GM21515 (cell line): ENCODE measurements around the gene IL34.

Source experiments
- ATAC-seq: cut with Tn5 transposase; IDR thresholded peaks from one replicate; pipeline ENCODE4 v1.9.1; 2021; ENCODE audit not compliant: unreplicated experiment

The IL34 gene

DNA sequence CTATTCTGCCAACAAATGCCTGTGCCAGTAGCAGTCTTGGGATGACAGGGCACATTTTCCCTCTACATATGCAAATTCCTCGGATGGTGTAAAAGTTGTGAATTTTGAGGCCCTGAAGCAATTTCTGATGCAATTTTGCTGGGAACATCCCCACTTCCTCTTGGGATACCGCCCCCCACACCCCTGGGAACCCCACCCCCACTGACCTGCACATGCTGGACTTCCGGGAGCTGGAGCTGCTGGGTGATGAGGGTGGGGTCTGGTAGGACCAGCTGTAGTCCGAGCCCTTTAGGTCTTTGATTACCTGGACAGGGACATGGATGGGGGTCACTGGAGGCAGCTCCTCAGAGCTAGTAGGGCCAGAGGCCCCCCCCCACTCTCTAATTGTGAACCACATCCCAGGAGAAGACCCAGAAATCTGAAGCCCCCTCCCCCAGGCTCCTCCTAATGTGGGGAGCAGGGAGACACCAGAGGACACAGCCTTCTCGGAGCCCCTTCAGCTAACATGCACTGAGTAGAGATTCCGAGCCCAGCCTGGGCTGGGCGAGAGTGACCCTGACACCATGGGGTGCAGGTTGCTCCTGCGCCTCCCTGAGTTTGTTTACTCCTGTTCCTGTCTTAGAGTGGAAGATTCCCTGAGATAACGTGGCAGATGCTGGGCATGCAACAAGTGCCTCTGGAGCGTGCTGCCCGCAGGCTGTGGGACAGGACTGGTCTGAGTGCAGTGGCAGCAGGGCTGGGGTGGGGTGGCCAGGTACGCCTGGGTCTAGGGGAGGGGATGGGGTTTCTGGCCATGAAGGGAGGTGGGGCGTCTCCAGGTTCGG is 30.5 kb downstream of the IL34 start:
- no peak for ATAC-seq

DNA sequence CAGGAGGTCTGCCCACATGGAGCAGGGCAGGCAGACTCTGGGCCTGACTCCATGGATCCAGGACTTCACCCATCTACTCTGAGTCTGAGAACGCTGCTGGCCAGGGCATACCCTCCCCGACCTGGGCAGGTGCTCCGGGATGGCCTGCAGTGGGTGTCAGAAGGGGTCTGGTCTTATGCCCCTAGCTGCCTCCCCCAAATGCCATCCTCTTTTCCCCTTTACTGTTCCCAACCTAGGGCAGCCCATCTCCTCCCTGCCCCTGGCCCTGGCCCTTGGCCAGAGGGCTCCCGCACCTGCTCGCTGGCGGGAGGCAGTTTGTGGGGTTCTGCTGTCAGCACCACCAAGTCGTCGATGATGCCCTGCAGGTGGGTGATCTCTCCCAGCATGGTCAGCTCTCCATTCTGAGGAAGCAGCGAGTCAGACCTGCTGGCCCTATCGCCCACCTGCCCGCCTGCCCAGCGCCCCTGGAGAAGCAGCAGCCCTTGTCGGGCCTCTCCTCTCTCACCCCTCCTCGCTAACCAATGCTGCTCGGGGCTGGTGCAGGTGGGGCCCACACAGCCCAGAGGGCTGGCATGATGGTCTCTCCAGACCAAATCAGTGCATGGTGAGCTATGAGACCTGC is 31.3 kb downstream of the IL34 start:
- no peak for ATAC-seq

DNA sequence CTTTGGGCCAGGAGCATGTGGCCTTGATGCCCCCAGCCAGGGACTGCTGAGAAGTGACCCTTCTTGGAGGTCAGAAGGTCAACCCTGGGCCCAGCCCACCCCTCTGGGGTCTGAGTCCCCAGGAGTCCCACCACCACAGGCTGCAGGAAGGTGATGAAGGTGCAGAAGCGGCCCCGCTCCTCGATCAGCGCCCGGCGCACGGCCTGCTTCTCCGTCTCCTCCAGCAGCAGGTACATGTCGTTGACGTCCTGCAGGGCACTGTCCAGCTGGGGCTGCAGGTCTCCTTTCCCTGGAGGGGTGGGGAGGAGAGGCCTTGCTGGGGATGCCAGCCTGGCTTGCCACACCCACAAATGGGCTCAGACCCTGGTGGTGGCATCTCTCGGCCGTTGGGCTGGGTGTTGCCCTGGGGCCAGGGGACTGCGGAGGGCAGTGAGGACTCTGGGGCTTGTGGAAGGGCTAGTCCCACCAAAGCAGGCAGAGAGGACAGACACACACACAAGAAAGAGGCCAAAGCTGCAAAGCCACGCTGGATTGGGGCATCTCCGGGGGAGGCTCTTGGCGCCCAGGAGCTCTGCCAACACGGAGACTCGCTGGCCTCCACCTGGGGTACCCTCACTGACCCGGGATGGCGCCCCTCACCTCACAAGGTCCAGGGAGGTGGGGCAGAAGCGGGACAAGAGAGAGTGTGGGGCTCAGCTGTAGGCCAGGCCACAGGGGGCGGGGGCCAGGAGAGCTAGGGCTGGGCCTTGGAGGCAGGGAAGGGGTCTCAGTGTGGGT is 31.9 kb downstream of the IL34 start:
- no peak for ATAC-seq

DNA sequence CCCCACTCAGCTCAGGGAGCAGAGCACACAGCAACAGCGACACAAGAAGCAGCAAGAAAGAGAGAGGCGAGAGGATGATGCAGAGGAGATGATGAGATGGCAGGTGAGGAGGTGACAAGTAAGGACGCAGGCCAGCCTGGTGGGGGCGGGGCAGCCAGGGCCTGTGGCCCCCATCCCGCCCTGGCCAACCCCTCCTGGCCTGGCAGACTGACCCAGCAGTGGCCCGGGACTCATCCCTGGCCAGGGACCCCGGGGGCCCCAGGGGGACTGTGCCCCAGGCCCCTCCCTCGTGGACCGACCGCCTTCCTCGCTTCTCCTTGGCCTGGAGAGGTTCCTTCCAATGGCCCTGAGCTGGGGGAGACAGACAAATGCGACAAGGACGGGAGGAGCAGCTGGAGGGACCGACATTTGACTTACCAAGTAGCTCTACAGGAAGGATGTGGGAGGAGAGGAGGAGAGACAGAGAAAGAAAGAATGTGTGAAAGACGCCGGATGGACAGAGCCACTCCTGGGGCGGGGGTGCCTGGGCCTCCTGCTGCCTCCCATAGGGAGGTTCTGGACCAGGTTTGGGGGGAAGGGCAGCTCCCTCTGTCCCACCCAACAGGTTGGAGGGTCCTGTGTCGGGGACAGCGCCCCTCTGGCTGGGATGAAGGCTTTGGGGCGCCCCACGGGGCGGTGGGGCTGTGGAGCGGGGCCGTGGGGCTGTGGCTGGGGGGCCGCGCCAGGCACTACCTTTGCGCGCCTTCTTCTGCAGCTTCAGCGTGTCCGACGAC is 32.7 kb downstream of the IL34 start:
- no peak for ATAC-seq

DNA sequence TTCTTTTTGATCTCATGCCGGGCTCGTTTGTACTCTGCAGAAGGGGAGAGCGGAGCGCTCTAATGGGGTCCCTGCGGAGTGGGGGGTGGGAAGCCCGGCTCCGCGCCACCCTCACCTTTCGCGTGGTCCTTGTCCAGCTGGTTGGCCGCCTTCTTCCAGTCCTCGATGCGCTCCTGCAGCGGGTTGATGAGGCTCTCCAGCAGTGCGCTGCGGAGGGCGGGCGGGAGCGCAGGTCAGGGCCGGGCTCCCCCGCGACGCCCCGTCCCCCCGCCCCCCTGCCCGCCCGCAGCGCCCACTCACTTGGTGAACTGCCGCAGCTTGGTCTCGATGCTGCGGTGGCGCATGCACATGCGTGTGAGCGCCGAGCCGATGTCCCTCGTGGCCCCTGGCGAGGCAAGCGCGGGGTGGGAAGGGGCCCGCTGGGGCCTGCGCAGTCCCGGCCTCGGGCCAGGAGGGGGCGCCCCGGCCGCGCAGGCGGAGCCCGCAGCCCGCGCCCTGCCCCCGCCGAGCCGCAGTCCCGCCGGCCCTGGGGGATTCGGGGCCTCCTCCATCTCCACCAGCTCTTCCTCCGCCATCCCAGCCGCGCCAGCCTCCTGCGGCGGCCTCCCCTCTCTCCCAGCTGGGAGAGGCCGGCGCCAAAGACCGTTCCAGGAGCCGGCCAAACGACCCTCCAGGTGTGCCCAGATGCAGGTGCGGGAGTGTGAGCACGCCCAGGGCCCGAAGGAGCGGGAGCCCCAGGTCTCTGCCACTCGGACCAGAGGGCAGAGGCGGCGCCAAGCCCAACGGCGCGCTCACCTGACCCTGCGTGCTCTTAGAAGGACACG is 33.5 kb downstream of the IL34 start:
- no peak for ATAC-seq

DNA sequence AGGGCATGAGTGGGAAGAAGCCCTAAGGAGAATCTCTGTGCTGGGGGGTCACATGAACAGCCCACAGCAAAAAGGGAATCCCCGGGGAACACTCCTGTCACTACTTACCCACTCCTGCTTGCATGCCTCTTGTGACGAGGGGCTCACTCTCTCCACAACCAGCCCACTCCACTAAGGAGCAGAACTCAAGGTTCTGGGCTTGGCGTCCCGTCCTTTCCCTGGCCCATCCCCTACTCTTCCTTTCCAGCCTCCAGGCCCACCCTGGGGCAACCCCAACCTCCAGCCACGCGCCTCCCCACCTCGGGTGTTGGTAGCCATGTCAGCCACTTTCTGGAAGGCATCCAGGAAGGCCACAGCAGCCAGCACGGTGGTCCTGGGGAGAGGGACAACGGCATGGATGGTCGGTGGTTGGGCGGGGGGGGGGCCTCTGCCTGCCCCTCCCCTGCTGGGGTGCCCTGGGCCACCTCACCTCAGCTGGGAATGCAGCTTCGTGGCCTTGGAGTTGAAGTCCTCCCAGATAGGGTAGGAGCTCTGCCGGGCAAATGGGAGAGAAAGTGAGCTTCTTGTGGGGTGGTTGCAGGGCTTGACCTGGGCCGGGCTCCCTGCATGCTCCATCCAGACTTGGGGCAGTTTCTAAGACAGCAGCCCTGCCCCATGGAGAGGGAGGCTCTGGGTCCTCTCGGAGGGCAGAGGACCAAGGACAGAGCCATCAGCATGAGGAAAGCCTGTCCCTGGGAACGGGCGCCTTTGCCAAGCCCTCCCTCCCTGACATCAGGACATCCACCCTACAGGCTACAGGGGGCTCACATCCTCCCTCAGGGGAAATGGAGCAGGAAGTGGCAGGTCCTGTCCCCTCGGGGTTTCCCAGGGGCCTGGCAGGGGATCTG is 34.4 kb downstream of the IL34 start:
- ATAC-seq = no peak

DNA sequence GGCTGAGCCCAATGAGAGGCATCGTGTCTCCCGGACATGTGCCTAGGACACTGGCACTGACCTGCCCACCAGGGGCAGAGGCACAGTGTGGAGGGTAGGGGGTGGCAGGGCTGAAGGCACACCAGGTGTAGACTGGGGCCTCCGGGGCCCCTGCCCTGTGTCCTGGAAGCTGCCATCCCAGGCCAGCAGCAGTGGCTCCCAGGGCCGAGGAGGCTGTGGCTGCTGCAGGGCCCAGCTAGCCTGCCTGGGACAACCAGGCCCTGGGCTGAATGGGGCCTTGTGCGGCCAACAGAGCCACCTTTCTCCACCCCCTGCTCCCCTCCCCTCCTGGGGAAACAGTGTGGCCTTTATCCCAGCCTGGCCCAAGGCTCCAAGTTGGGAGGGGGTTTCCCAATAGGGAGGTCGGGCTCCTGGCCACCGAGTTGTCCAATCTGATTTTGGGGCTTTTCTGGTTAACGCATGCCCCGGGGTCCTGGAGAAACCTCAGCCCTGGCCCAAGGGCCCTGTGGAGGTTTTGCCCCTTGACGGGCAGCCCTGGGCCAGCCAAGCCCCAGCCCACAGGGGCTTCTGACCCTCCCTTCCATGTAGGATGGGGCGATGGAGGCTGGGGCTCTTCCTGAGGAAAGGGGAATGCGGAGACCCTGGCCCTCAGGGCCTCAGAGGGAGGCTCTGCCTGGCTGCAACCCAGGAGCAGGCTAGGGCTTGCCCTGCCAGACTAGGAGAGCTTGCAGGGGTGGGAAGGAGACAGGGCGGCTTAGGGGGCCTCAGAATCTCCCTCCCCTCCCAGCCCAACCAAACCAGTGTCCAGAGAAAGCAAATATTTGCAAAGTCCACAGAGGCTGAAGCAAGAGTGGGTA is 35.3 kb downstream of the IL34 start:
- no peak for ATAC-seq

DNA sequence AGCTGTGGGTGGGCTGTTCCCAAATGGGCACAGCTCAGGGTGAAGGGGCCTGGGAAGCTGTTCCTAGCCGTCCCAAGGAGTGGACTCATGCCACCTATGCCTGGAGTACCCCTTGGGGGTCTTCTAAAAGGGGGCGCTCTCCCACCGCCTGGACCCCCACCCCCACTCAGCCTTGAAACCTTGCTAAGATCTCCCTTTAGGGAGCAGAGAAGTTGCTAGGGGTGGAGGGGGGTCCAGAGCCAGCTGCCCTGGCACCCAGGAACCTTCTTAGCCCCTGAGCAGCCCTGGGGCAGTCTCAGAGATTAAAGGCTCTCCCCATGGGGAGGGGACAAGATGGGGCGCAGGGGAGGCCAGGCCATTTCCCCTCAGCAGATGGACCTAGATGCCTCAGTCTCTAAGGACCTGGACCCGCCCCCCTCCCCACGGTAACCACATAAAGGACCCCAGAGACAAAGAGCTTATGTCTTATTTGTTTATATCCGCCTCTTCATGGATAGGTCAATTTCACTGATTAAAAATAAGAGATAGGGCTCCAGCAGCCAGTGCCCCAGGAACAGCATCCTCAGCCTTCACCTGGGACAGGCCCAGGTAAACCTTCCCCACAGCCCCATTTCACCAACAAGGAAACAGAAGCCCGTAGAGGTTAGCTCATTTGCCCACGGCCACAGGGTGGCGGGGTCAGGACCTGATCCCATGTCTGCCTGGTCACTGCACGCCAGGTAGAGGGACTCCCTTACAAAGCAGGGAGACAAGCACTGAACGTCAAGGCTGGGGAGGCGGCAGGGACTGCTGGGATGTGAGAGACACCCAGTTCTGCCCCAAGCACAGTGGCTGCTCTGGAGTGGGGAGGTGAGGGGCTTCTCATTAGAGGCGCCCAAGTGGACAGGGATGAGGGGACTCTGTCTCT is 36.1 kb downstream of the IL34 start:
- no peak for ATAC-seq

DNA sequence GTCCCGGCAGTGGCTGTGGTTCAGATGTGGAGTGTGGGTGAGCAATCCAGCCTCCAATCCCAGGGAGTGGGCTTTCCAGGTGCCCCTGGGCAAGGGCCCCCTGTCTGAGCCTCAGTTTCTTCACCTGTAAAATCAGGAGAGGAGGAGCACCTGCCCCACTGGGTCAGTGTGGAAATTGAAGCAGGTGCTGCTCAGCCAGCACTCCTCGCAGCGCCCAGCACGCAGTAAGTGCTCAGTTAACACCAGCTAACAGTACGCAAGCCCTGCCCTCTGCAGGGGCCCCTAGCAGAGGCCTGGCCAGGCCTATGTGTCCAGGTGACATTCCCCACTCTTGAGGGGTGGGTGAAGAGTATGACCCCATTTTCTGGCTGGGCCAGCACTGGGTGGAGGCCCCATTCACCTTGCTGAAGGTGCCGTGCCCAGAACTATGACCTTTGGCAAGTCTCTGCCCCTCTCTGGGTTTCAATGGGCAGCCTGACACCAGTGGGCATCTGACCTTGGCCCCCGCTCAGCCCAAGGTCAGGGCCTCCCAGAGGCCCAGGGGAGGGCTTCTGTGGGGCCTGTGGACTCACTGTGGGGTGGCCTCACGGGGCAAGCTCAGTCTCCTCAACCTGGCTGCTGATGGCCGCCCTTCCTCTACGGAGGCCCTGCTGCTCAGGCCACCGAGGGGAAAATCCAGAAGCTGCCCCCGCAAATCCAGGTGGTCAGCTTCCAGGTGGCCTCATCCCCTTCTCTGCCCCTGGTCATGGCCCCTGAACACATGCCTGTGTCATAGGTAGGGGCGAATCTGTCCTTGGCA is 37.0 kb downstream of the IL34 start:
- no peak for ATAC-seq

DNA sequence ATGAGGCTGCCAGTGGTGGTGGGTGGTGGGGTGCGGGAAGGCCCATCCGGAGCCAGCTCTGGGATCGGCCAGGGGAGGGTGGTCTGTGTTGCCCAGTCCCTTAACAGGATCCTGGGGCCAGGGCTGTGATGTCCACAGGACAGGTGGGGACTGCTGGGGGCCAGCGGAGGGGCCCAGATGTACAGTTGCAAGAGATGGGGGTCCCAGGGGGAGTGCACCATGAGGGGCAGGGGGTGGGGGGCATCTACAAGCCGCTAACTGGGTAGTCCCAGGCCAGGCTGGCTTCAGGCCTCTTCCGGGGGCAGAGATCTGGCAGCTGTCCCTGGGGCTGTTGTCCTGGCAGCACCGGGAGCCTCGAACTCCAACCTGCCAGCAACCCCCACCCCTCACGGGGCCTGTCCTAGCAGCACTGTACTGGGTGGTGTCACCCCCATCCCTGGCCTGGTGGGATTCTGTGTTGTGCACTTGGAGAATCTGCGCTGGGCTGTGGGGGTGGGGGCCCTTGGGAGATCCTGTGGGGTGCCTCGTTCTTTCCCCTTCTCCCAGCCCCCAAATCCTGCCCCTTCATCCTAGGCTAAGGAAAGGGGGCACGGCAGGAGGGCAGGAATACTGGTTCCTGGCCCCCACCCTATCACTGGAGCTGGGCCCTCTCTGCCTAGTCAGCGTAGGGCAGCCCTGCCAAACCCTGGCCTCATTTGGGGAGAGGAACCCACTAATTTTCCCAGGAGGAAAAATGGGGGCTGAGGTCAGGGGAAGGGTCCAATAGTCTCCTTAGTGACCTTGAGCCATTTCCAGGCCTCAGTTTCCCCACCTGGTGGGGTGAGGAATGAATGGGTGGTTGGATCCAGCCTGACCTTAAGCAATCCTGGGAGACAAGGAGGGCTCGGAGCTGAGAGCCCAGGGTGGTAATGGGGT is 38.0 kb downstream of the IL34 start:
- ATAC-seq = no peak

DNA sequence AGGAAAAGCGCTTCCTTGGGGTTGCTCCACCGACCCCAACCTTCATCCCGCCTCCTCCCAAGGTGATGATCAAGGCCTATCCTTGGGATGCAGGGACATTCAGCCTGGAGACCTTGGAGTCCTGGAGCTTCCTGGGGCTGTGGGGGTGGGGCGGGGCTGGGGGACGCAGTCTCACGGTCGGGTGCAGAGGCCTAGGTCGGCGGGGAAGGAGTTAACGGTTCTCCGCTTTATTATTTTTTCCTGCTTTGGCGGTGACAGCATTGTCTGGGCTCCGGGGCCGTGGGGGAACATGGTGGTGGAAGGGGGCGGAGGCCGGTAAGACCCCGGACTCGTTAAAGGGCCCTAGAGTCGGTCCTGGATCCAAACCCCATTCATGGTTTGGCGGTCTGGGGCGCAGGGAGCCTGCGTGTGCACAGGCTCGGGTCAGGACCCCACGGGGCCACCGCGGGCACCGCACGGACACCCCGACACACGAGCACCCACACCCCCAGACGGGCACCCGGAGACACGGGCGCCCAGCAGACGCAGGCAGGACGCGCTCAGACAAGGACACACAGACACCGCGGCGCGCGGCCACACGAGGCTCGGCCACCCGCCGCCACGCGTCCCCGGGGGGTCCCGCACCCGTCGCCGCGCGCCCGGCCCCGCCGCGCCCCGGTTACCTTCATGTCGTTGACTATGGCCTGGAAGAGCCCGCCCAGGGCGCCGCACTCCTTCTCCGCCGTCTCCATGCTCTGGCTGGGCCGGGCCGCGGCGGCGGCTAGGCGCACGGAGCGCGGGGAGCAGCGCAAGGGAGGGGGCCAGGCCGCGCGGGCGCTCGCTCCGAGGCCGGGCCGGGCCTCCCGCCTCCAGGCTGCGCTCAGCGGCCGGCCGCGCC is 38.9 kb downstream of the IL34 start:
- ATAC-seq = no peak

DNA sequence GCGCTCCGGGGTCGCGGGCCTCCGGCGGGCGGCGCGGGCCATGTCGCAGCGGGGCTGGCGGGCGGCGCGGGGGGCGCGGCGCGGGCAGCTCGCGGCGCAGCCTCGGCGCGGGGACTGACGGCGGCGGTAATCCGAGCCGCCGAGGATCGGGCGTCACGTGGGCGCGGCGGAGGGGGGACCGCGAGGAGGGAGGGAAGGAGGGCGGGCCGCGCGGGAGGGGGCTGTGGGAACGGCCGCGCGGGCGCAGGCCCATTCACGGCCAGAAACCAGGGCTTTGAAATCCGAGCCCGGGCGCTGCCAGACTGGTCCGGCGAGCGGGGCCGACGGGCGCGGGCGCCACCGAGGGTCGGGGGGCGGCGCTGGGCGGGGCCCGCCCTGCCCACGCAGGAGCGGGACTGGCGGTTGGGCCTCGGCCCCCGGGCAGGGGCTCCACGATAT is 39.6 kb downstream of the IL34 start, which contains the start of gene MTSS2:
TSS of gene MTSS2 (minus strand) at position 116 of the 438 bp plus-strand sequence. CDS start 262 bp downstream, outside the sequence.
- no peak for ATAC-seq

DNA sequence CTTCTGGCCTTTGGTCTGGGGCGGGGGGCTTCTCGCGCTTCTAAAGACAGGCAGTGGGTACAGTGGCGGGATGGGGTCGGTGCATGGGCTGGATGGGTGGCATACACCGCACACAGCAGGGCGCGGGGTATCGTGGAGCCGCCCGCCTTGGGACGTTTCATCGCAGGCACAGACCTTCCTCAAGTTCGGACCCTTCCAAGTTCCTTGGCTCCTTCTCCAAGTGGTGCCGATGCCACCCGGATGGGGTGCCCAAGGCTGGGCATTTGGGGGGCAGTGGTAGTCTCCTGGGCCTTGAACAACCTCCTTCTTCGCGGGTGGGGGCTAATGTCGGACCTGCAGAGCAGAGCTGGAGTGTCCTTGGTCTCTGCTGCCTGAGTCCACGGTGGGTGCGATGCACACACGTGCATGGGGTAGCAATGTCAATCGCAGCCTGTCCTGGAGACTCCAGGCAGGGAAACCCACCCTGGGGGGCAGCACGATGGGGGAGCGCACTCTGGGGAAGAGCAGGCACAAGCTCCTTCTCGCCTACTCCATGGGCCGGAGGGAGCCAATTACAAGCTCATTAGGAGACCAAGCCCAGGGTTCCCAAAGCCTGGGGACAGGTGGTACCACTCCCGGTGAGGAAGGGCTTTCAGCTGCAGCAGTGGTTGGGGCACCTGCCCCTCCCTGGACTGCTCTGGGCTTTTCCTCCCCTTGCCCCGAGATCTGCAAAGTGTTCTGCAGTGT is 40.2 kb downstream of the IL34 start:
- ATAC-seq = no peak

DNA sequence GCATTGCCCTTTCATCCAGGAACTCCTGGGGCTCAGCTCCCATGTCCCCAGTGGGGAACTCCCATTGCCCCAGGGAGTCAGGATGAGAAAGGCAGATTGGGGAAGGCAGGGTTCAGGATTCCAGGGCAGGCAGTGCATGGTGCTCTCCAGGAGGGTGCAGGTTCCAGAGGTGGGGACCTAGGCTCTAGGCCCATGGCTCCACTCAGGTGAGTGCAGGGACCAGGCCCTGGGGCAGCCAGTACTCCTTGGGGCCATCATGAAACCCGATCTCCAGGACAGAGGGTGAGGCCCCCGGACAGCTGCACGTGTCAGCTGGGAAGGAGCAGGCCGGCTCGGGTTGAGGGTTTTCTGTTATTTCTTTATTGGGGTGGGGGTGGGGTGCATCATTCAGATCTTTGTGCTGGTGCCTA is 40.7 kb downstream of the IL34 start:
- no peak for ATAC-seq
